ENCODE results near the gene GALK2.

DNA sequence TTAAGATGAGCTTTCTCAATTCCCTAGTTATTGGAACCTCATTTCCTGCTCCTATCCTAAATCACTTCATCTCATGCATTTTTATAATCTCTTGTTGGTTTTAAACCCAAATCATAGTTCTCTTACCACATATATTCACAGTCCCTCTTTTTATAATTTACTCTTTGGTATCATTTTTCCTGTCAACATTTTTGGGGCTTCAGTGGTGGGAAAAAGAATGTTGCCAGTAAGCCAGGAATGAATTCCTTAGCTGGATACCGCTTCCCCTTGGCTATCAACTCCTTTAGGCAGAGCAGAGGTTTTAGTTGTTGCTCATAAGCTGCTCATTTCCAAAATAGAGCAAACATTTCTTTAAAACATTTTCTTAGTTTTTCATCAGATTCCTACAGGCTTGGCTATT is 112.3 kb downstream of the GALK2 start:
- TF ChIP-seq, protein P1, sequence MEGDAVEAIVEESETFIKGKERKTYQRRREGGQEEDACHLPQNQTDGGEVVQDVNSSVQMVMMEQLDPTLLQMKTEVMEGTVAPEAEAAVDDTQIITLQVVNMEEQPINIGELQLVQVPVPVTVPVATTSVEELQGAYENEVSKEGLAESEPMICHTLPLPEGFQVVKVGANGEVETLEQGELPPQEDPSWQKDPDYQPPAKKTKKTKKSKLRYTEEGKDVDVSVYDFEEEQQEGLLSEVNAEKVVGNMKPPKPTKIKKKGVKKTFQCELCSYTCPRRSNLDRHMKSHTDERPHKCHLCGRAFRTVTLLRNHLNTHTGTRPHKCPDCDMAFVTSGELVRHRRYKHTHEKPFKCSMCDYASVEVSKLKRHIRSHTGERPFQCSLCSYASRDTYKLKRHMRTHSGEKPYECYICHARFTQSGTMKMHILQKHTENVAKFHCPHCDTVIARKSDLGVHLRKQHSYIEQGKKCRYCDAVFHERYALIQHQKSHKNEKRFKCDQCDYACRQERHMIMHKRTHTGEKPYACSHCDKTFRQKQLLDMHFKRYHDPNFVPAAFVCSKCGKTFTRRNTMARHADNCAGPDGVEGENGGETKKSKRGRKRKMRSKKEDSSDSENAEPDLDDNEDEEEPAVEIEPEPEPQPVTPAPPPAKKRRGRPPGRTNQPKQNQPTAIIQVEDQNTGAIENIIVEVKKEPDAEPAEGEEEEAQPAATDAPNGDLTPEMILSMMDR (tag by site-specific recombination; IDR thresholded peaks at IDR 0.05): no peak
- no peak for TF ChIP-seq ZNF610 (tag by site-specific recombination; IDR thresholded peaks at IDR 0.05; ENCODE audit: borderline replicate concordance)
- no peak for TF ChIP-seq ZSCAN30 (tag by site-specific recombination; IDR thresholded peaks at IDR 0.05)
- TF ChIP-seq, protein P2, sequence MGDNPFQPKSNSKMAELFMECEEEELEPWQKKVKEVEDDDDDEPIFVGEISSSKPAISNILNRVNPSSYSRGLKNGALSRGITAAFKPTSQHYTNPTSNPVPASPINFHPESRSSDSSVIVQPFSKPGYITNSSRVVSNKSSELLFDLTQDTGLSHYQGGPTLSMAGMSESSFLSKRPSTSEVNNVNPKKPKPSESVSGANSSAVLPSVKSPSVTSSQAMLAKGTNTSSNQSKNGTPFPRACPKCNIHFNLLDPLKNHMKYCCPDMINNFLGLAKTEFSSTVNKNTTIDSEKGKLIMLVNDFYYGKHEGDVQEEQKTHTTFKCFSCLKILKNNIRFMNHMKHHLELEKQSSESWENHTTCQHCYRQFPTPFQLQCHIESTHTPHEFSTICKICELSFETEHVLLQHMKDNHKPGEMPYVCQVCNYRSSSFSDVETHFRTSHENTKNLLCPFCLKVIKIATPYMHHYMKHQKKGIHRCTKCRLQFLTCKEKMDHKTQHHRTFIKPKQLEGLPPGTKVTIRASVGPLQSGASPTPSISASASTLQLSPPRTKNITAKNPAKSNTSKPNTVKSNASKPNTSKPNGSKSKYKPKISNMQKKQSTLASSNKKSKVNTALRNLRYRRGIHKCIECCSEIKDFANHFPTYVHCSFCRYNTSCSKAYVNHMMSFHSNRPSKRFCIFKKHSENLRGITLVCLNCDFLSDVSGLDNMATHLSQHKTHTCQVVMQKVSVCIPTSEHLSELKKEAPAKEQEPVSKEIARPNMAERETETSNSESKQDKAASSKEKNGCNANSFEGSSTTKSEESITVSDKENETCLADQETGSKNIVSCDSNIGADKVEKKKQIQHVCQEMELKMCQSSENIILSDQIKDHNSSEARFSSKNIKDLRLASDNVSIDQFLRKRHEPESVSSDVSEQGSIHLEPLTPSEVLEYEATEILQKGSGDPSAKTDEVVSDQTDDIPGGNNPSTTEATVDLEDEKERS (tag by site-specific recombination; IDR thresholded peaks at IDR 0.05): no peak
- TF ChIP-seq ZNF501 (tag by site-specific recombination; IDR thresholded peaks at IDR 0.05): no peak
- TF ChIP-seq OVOL3 (tag by site-specific recombination; IDR thresholded peaks at IDR 0.05): no peak
- TF ChIP-seq, protein P3, sequence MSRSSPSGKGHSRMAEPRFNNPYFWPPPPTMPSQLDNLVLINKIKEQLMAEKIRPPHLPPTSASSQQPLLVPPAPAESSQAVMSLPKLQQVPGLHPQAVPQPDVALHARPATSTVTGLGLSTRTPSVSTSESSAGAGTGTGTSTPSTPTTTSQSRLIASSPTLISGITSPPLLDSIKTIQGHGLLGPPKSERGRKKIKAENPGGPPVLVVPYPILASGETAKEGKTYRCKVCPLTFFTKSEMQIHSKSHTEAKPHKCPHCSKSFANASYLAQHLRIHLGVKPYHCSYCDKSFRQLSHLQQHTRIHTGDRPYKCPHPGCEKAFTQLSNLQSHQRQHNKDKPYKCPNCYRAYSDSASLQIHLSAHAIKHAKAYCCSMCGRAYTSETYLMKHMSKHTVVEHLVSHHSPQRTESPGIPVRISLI (tag by site-specific recombination; IDR thresholded peaks at IDR 0.05): no peak
- no peak for TF ChIP-seq ZNF394 (tag by site-specific recombination; IDR thresholded peaks at IDR 0.05; ENCODE audit: borderline replicate concordance)
- no peak for TF ChIP-seq ZNF529 (tag by site-specific recombination; IDR thresholded peaks at IDR 0.05; ENCODE audit: insufficient replicate concordance)
- TF ChIP-seq, protein P4, sequence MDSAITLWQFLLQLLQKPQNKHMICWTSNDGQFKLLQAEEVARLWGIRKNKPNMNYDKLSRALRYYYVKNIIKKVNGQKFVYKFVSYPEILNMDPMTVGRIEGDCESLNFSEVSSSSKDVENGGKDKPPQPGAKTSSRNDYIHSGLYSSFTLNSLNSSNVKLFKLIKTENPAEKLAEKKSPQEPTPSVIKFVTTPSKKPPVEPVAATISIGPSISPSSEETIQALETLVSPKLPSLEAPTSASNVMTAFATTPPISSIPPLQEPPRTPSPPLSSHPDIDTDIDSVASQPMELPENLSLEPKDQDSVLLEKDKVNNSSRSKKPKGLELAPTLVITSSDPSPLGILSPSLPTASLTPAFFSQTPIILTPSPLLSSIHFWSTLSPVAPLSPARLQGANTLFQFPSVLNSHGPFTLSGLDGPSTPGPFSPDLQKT (IDR thresholded peaks at IDR 0.05; ENCODE audit: borderline replicate concordance, low read depth, low read length): no peak

Measured in HEK293 (cell line).